ENCODE measurements around the gene ADCY5. TPM values are rescaled to one million over a fixed set of nuclear protein-coding genes. Genes with fewer than 3 reads are reported as not detected.

ADCY5 gene
- total RNA-seq, 2 donors from 2014 or later, result not detected

DNA sequence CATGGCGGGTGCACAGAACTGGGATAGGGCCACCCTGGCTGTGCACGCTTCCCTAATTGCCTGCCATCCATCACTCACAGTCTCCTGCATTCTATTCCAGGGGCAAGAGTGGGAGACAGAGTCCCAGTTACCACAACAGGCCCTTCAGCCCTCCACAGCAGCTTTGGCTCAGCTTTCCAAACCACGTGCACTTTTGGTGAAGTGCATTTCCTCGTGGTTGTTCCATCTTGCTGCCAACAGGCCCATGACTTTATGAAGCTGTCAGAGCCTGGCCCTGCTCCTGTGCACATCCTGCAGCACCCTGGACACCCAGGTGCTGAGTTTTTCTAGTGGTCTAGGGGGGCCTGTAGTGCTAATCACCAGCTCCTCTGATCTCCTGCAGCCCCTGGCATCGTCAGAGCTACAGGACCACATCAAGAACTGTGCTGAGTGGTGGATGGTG, 110.2 kb downstream of the ADCY5 start:
- no peak overlapping the region for H3K4me3 Mint-ChIP-seq
- H3K36me3 Mint-ChIP-seq (ENCODE audit: low read depth), result no peaks in the 10 kb centered on the region
- no peak for ATAC-seq (replicated peaks)
- H3K27ac Mint-ChIP-seq, result no peak overlapping the region
- H3K4me1 Mint-ChIP-seq, result no peaks in the 10 kb centered on the region
- H3K9me3 Mint-ChIP-seq, result no peaks in the 10 kb centered on the region
- H3K27me3 Mint-ChIP-seq, result no peaks in the 10 kb centered on the region

DNA sequence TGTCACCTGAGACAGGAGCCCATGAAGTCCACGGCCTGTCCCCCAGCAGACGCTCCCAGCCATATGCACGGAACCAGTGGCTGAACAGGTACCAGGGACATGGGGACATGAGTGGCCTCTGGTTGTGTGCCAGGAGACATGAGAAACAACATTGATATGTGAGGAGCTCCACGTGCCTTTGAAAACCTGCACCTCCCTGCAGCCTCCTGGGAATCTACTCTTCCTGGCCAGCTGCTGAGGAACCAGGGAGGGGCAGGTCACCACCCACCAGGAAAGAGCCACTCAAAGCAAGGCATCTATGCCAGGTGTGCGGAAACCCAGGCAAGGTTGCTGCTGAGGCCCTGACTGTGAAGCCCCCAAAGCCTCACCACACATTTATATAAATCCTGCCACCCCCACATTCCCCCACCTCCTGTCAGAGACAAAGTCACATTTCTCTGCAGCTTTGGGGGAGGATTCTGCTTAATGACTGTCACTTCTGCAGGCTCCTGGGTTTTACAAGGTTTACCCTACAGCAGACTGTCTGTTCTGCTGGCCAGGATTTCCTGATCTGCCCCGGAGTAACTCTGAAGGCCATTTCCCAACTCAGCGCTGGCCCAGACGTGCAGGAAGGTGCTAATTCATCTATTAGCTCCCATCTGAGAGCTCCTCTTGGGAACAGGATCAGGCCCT, 110.8 kb downstream of the ADCY5 start:
- H3K36me3 Mint-ChIP-seq (ENCODE audit: low read depth), result no peaks in the 10 kb centered on the region
- no peaks in the 10 kb centered on the region for H3K9me3 Mint-ChIP-seq
- H3K4me1 Mint-ChIP-seq, result no peaks in the 10 kb centered on the region
- no peaks in the 10 kb centered on the region for H3K27me3 Mint-ChIP-seq
- H3K27ac Mint-ChIP-seq, result no peak overlapping the region
- no peak overlapping the region for H3K4me3 Mint-ChIP-seq
- no peak for ATAC-seq (replicated peaks)

DNA sequence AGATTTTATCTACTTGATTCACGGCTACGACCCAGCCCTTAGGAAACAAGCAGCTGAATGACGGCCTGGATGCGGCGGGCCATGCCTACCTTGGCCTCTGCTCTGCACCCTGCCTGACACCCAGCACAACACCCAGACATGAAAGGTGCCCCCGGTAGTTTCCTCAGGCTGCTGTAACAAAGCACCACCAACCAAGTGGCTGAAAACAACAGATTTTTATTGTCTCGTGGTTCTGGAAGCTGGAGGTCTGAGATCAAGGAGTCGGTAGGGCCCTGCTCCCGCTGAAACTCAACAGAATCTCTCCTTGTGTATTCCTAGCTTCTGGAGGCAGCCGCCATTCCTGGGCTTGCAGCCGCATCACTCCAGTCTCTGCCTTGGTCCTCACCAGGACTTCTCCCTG, 111.7 kb downstream of the ADCY5 start:
- Mint-ChIP-seq H3K27ac (no peak overlapping the region), H3K36me3 (ENCODE audit: low read depth) (no peaks in the 10 kb centered on the region), H3K4me1 (no peaks in the 10 kb centered on the region), H3K27me3 (no peaks in the 10 kb centered on the region), H3K9me3 (no peaks in the 10 kb centered on the region), H3K4me3 (no peak overlapping the region)
- ATAC-seq (replicated peaks), result no peak

DNA sequence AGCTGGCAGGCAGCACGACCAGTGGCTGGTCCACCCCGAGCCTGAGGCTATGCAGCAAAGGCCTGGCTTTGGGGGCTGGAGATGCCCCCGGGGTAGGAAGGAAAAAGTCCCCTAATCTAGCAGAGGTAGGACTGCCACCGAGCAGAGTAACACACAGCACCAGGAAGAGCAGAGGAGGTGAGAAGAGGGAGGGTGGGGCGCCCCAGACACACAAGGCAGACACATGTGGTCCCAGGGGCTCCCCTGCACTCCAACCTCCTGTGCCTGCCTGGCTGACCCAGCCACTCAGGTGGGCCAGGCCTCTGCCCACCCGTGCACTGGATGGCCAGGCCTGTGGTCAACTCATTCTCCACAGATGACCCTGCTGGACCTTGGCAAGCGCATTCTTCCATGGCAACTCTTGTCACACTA, 112.4 kb downstream of the ADCY5 start:
- H3K9me3 Mint-ChIP-seq, result no peaks in the 10 kb centered on the region
- no peaks in the 10 kb centered on the region for H3K36me3 Mint-ChIP-seq (ENCODE audit: low read depth)
- no peak overlapping the region for H3K4me3 Mint-ChIP-seq
- no peaks in the 10 kb centered on the region for H3K4me1 Mint-ChIP-seq
- ATAC-seq (replicated peaks), result no peak
- H3K27me3 Mint-ChIP-seq, result no peaks in the 10 kb centered on the region
- no peak overlapping the region for H3K27ac Mint-ChIP-seq

DNA sequence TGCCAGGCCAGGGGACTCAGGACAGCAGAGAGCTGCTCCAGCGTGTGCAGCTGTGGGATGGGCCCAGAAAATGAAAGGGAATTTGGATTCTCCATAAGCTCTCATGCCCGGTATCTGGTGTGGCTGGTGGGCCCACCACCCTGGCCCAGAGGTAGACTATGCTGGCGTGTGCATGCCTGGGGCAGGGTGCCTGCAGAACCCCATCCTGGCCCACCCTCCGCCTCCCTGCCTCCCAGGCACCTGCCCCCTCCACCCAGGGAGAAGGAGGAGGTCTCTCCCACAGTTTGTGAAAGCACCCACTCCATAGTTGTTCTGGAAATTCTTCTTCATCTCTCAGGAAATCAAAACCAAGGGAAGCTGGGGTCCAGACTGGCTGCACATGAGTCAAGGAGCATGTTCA, 112.9 kb downstream of the ADCY5 start:
- ATAC-seq (replicated peaks), result no peak
- no peak overlapping the region for H3K4me3 Mint-ChIP-seq
- H3K27ac Mint-ChIP-seq, result no peak overlapping the region
- no peaks in the 10 kb centered on the region for H3K27me3 Mint-ChIP-seq
- no peaks in the 10 kb centered on the region for H3K9me3 Mint-ChIP-seq
- H3K4me1 Mint-ChIP-seq, result no peaks in the 10 kb centered on the region
- no peaks in the 10 kb centered on the region for H3K36me3 Mint-ChIP-seq (ENCODE audit: low read depth)

DNA sequence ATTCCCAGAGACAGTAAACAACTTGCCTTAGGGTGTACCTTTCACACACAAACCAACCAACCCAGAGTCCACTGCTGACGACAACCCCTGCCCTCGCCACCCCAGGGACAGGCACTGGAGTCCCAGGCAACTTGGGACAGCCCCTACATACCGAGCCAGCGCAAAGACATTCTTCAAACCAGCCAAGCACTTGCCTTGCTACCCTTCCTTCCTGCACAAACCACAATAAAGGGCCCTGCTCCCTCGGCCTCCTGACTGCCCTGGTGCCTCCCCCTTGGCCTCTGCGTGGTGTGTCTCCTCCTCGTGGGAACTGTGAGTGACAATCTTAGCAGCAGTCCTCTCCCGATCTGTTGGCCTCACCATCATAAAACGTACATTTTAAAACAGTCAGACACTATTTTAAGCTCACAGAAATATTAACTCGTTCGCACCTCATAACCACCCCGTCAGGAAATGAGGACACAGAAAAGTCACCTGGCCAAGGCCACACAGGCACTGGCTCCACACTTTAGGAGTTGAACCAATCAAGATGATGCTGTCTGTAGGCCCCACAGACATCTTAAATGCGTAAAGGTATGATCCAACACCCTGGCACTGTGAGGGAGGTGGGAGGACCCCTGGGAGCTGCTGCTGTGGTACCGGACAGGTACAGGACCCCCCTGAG, 113.8 kb downstream of the ADCY5 start:
- no peaks in the 10 kb centered on the region for H3K9me3 Mint-ChIP-seq
- H3K36me3 Mint-ChIP-seq (ENCODE audit: low read depth), result no peaks in the 10 kb centered on the region
- no peaks in the 10 kb centered on the region for H3K27me3 Mint-ChIP-seq
- H3K4me1 Mint-ChIP-seq, result no peaks in the 10 kb centered on the region
- H3K4me3 Mint-ChIP-seq, result no peak overlapping the region
- no peak overlapping the region for H3K27ac Mint-ChIP-seq
- ATAC-seq (replicated peaks), result peak; percentile 56

DNA sequence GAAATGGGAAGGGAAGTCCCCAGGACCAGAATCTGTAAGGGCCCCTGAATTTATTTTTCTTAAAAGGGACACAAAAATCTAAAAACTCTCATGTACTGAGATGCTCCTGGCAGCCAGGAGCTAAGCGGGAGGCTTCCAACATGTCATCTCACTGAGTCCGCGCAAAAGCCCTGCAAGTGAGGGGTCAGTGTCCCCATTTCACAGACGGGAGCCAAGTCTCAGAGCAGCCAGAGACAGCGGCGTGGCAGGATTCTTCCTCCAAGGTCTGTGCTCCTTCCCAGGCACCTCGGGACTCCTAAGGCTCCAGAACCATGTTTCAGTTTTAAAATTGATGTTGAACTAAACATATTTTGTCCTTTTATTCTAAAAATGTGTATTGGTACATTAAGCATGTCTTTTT, 114.8 kb downstream of the ADCY5 start:
- H3K4me3 Mint-ChIP-seq, result no peak overlapping the region
- no peaks in the 10 kb centered on the region for H3K9me3 Mint-ChIP-seq
- no peaks in the 10 kb centered on the region for H3K27me3 Mint-ChIP-seq
- H3K36me3 Mint-ChIP-seq (ENCODE audit: low read depth), result no peaks in the 10 kb centered on the region
- H3K4me1 Mint-ChIP-seq, result no peaks in the 10 kb centered on the region
- no peak for ATAC-seq (replicated peaks)
- H3K27ac Mint-ChIP-seq, result no peak overlapping the region

DNA sequence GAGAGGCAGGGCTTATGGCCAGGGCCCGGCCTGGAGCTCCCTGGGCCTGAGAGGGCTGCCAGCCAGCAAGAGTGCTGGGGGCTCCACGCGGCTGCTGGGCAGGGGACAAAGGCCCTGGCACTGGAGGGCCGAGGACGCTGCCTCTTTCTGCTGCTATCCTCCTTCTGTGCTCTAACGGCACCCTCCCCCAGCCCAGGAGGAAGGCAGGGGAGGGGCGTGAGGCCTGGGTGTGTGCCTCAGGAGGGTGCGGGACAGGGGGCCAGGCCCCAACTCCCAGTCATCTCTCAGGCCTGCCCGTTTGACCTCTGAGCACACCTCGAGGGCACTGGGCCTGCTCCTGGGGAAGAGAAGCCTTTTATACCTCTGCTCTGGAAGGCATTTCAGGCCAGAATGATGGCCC, 115.5 kb downstream of the ADCY5 start:
- ATAC-seq (replicated peaks), result no peak
- Mint-ChIP-seq H3K27ac (no peak overlapping the region), H3K4me3 (no peak overlapping the region), H3K9me3 (no peaks in the 10 kb centered on the region), H3K4me1 (no peaks in the 10 kb centered on the region), H3K36me3 (ENCODE audit: low read depth) (no peaks in the 10 kb centered on the region), H3K27me3 (no peaks in the 10 kb centered on the region)

DNA sequence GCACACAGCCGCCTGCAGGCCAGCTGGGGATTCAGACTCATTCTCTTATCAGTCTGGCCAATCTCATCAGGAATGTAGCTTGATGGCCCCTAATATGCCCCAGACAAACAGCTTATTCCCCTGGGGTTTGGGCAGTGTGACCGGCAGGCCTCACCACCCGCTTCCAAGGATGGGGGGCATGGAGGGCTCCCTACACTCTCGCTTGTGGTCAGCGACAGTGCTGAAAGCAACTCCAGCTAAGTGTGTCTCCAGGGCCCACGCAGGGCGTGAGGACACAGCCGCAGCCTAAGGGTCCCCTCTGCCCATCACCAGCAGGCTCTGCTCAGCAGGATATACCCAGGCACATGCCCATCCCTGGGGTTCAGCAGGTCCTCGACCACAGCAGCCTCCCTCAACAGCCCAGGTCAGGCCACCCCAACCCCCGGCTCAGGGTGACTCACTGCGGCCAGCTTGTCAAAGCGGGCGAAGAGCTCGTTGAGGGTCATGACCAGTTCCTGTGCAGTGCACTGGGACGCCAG, 116.7 kb downstream of the ADCY5 start:
- Mint-ChIP-seq H3K27me3 (peaks cover 6% of the 10 kb centered on the region), H3K4me3 (no peak overlapping the region), H3K36me3 (ENCODE audit: low read depth) (no peaks in the 10 kb centered on the region), H3K27ac (no peak overlapping the region), H3K9me3 (no peaks in the 10 kb centered on the region), H3K4me1 (no peaks in the 10 kb centered on the region)
- no peak for ATAC-seq (replicated peaks)

DNA sequence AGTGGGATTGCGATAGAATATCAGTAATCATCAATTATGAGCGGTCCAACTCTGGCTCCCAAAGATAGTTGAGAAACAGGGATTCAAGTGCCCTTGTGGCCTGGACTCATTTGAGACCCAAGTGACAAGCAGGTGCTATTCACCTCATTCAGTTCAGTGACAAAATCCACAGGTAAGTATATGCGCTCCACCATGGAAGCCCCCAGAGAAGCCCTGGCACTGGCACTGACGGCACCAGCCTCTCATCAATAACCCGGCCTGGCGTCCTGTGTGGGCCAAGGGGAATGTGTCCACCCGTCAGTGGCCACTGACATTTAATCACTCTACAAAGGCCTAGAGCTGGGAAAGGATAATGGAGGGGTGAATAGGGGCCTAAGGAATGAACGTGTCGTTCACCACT, 117.2 kb downstream of the ADCY5 start:
- no peak for ATAC-seq (replicated peaks)
- Mint-ChIP-seq H3K36me3 (ENCODE audit: low read depth) (no peaks in the 10 kb centered on the region), H3K9me3 (no peaks in the 10 kb centered on the region), H3K4me1 (no peaks in the 10 kb centered on the region), H3K4me3 (no peak overlapping the region), H3K27ac (no peak overlapping the region), H3K27me3 (peaks cover 6% of the 10 kb centered on the region)

DNA sequence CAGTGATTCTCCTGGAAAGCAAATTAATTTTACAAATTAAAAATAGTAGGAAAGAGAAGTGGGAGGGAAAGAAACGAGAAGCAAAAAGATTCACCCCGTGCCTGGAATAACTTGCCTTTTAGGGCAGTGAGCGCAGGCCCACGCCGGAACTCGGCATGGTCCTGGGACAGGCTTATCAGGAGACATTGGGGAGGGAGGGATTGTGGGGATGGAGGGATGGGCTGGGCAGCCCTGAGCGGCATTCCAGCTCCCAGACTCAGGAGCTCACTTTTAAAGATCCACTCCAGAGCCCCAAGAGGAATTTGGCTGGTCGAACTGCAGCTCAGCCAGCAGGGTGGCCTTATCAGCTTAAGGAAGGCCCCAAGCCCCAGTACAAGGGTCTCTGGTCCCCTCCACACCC, 117.9 kb downstream of the ADCY5 start:
- H3K4me3 Mint-ChIP-seq, result no peak overlapping the region
- no peaks in the 10 kb centered on the region for H3K9me3 Mint-ChIP-seq
- no peaks in the 10 kb centered on the region for H3K4me1 Mint-ChIP-seq
- peaks cover 6% of the 10 kb centered on the region for H3K27me3 Mint-ChIP-seq
- no peak overlapping the region for H3K27ac Mint-ChIP-seq
- H3K36me3 Mint-ChIP-seq (ENCODE audit: low read depth), result no peaks in the 10 kb centered on the region
- ATAC-seq (replicated peaks), result no peak

DNA sequence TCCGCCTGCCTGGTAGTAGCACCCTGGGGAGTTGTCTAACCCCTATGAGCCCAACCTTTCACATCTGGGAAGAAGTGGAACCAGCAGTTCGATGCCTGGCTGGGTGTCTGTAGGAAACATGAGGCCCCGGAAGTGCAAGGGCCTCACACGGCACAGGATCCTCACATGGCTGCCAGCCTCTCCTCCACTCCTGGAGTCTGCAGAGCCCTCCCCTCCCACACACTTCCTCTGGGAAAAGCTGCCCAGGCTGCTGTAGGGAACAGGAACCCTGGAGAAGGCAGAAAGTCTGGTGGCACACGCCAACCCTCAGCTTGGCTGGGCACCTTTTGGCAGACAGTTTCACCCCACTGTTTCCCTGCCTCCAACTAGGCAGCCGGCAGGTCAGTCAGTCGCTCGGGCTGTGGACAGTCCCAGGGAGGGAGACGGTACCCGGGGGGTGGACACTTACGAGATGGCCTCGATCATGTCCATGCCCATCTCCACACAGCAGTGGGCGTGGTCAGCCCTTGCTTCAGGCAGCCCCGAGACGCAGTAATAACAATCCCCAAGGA, 118.4 kb downstream of the ADCY5 start:
- H3K36me3 Mint-ChIP-seq (ENCODE audit: low read depth), result no peaks in the 10 kb centered on the region
- H3K27ac Mint-ChIP-seq, result no peak overlapping the region
- no peaks in the 10 kb centered on the region for H3K9me3 Mint-ChIP-seq
- no peaks in the 10 kb centered on the region for H3K4me1 Mint-ChIP-seq
- H3K4me3 Mint-ChIP-seq, result no peak overlapping the region
- H3K27me3 Mint-ChIP-seq, result peaks cover 6% of the 10 kb centered on the region
- no peak for ATAC-seq (replicated peaks)

DNA sequence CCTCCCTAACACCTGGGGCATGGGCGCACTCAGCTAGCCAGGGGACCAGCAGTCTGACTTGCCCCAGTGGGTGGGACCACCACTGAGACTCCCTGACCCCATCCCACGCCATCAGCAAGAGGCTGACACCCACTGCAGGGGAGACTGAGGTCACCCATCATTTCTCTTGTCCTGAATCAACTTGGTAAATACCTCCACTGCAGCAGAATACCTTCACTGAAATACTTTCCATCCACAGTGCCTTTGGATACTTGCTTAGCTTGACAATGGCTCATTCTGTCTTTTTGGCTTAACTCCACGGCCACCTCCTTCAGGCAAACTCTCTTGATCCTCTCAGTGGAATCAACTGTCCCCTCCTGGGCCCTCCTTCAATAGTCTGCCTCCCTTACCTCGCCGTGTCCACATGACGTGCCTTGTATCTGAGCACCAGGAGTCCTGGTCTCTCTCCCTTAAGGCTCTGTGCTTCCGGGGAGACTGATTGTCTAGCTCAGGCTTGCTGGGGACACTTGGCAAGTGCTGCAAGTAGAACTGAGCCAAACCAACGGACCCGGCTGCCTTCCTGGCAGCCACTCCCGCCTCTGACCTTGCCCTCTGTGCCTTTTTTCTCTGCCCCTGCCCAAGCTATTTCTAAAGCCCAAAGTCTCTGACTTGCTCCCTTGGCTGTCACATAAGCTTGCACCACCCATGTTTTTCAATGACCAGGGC, 119.1 kb downstream of the ADCY5 start:
- H3K27ac Mint-ChIP-seq, result no peak overlapping the region
- no peak for ATAC-seq (replicated peaks)
- no peaks in the 10 kb centered on the region for H3K9me3 Mint-ChIP-seq
- no peaks in the 10 kb centered on the region for H3K36me3 Mint-ChIP-seq (ENCODE audit: low read depth)
- H3K27me3 Mint-ChIP-seq, result peaks cover 6% of the 10 kb centered on the region
- no peak overlapping the region for H3K4me3 Mint-ChIP-seq
- no peaks in the 10 kb centered on the region for H3K4me1 Mint-ChIP-seq

DNA sequence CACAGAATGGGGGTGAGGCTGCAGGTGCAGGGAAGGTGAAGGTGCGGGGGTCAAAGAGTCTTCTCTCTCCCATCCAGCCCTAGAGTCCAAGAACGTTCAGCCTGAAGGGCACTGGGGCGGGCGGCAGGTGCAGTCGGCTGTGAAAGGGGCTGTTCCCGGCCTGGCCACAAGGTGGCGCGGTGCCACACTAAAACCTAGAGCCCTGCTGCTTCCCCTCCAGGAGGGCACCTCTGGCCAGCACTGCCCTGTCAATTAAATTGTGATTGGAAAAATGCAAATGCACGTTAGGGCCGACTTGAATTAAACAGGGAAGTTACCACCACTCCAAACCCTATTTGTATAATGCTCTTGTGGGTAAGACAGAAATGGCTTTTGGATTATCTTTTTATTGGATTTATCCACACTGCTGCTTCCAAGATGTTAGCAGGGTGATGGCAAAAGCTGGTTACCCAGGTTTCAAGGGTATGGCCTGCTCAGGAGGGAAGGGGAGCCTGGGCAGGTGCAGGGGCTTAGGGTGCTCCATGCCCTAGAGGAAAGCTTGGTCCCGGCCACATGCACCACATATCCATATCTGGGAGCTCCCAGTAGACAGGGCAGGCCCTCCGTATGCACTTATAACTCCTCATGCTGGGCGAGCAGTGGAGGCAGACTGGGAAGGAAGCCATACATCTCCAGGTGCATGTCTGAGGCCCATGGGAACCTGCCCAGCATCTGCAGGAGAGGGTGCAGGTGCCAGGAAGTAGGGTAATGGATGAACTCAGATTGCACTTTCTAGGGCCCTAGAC, 119.8 kb downstream of the ADCY5 start:
- H3K9me3 Mint-ChIP-seq, result no peaks in the 10 kb centered on the region
- H3K4me1 Mint-ChIP-seq, result no peaks in the 10 kb centered on the region
- ATAC-seq (replicated peaks), result peak; percentile 78
- no peak overlapping the region for H3K27ac Mint-ChIP-seq
- H3K4me3 Mint-ChIP-seq, result no peak overlapping the region
- H3K27me3 Mint-ChIP-seq, result peaks cover 6% of the 10 kb centered on the region
- H3K36me3 Mint-ChIP-seq (ENCODE audit: low read depth), result no peaks in the 10 kb centered on the region

All from activated T-helper 17 cell treated with anti-CD3 and anti-CD28 coated beads, Interleukin-2, amount 50 U/mL, for 72 hours (primary cell).